ENCODE measurements around the gene HASPIN. TPM values are rescaled to one million over a fixed set of nuclear protein-coding genes. Genes with fewer than 3 reads are reported as not detected.
A peak's percentile ranks its signal among the peaks of the same experiment; 100 is the strongest.

HASPIN gene
- 2.7 TPM for polyA plus RNA-seq
- long read RNA-seq, donor 1, partial matches to known transcripts = 0 of 1 reads
- long read RNA-seq, donor 1, other reads (novel, unspliced or antisense) = 0 of 1 reads
- long read RNA-seq, donor 2, partial matches to known transcripts = 0 of 1 reads
- long read RNA-seq, donor 2, other reads (novel, unspliced or antisense) = 0 of 1 reads
- long read RNA-seq, donor 3 = 0 reads
- long read RNA-seq, donor 4 = 0 reads
- long read RNA-seq, donor 5 = 0 reads
- long read RNA-seq, donor 6, partial matches to known transcripts = 0 of 1 reads
- long read RNA-seq, donor 6, other reads (novel, unspliced or antisense) = 0 of 1 reads
- long read RNA-seq, donor 7 = 0 reads
- long read RNA-seq, donor 8 = 0 reads
- long read RNA-seq, donor 9 = 0 reads
- long read RNA-seq, donor 10, partial matches to known transcripts = 0 of 1 reads
- long read RNA-seq, donor 10, other reads (novel, unspliced or antisense) = 0 of 1 reads
- long read RNA-seq, donor 11, partial matches to known transcripts = 0 of 3 reads
- long read RNA-seq, donor 11, other reads (novel, unspliced or antisense) = 0 of 3 reads

- WGBS (ENCODE audit: insufficient coverage, low lambda C conversion rate) = no CpG with 5 or more reads among the region's 98 CpGs
- Histone ChIP-seq H3K27me3 (ENCODE audit: control insufficient read depth, insufficient read depth, low read length) (no peaks in the 10 kb centered on the region), H3K9me3 (ENCODE audit: control insufficient read depth, low read depth, low read length) (no peaks in the 10 kb centered on the region), H3K36me3 (ENCODE audit: control insufficient read depth, insufficient read depth, low read length) (no peaks in the 10 kb centered on the region), H3K4me1 (ENCODE audit: control insufficient read depth, insufficient read depth, low read length) (peaks cover 33% of the 10 kb centered on the region), H3K27ac (ENCODE audit: low read length) (peak within 1 kb of the TSS; percentile 94), H3K4me3 (ENCODE audit: low read length) (peak within 1 kb of the TSS; percentile 98)
- peak; percentile 84 to 89 for DNase-seq
Observed at GRCh38 chr17:3723556-3724377, at the start of gene HASPIN. Gene HASPIN (plus strand): TSS chr17:3723903. CDS start chr17:3723936, 33 bp downstream.

GRCh38 chr17:3675886-3676285 is 47.8 kb upstream of the HASPIN start:
- Histone ChIP-seq H3K36me3 (ENCODE audit: control insufficient read depth, insufficient read depth, low read length) (peaks cover 2% of the 10 kb centered on the region), H3K4me1 (ENCODE audit: control insufficient read depth, insufficient read depth, low read length) (no peaks in the 10 kb centered on the region), H3K4me3 (ENCODE audit: low read length) (no peak overlapping the region), H3K27ac (ENCODE audit: low read length) (no peak overlapping the region), H3K27me3 (ENCODE audit: control insufficient read depth, insufficient read depth, low read length) (no peaks in the 10 kb centered on the region), H3K9me3 (ENCODE audit: control insufficient read depth, low read depth, low read length) (no peaks in the 10 kb centered on the region)
- no CpG with 5 or more reads among the region's 11 CpGs for WGBS (ENCODE audit: insufficient coverage, low lambda C conversion rate)
- no peak for DNase-seq

GRCh38 chr17:3678095-3678820 is 45.4 kb upstream of the HASPIN start:
- Histone ChIP-seq H3K4me1 (ENCODE audit: control insufficient read depth, insufficient read depth, low read length) (no peaks in the 10 kb centered on the region), H3K9me3 (ENCODE audit: control insufficient read depth, low read depth, low read length) (no peaks in the 10 kb centered on the region), H3K4me3 (ENCODE audit: low read length) (no peak overlapping the region), H3K27me3 (ENCODE audit: control insufficient read depth, insufficient read depth, low read length) (peaks cover 3% of the 10 kb centered on the region), H3K36me3 (ENCODE audit: control insufficient read depth, insufficient read depth, low read length) (no peaks in the 10 kb centered on the region), H3K27ac (ENCODE audit: low read length) (no peak overlapping the region)
- DNase-seq = no peak
- no CpG with 5 or more reads among the region's 16 CpGs for WGBS (ENCODE audit: insufficient coverage, low lambda C conversion rate)

GRCh38 chr17:3678821-3679530 is 44.7 kb upstream of the HASPIN start:
- no peak for DNase-seq

GRCh38 chr17:3679531-3680126 is 44.1 kb upstream of the HASPIN start:
- no peak overlapping the region for H3K27ac ChIP-seq (ENCODE audit: low read length)
- no peaks in the 10 kb centered on the region for H3K4me1 ChIP-seq (ENCODE audit: control insufficient read depth, insufficient read depth, low read length)
- H3K36me3 ChIP-seq (ENCODE audit: control insufficient read depth, insufficient read depth, low read length) = no peaks in the 10 kb centered on the region
- no peaks in the 10 kb centered on the region for H3K9me3 ChIP-seq (ENCODE audit: control insufficient read depth, low read depth, low read length)
- no peak overlapping the region for H3K4me3 ChIP-seq (ENCODE audit: low read length)
- peaks cover 12% of the 10 kb centered on the region for H3K27me3 ChIP-seq (ENCODE audit: control insufficient read depth, insufficient read depth, low read length)
- DNase-seq = no peak
- no CpG with 5 or more reads among the region's 20 CpGs for WGBS (ENCODE audit: insufficient coverage, low lambda C conversion rate)

More at GRCh38 chr17:3678821-3679530, 44.7 kb upstream of the HASPIN start:
- no peaks in the 10 kb centered on the region for H3K9me3 ChIP-seq (ENCODE audit: control insufficient read depth, low read depth, low read length)
- H3K27ac ChIP-seq (ENCODE audit: low read length) = no peak overlapping the region
- no CpG with 5 or more reads among the region's 27 CpGs for WGBS (ENCODE audit: insufficient coverage, low lambda C conversion rate)
- no peak overlapping the region for H3K4me3 ChIP-seq (ENCODE audit: low read length)
- no peaks in the 10 kb centered on the region for H3K36me3 ChIP-seq (ENCODE audit: control insufficient read depth, insufficient read depth, low read length)
- H3K27me3 ChIP-seq (ENCODE audit: control insufficient read depth, insufficient read depth, low read length) = peaks cover 6% of the 10 kb centered on the region
- no peaks in the 10 kb centered on the region for H3K4me1 ChIP-seq (ENCODE audit: control insufficient read depth, insufficient read depth, low read length)

GRCh38 chr17:3681057-3681456 is 42.6 kb upstream of the HASPIN start:
- H3K27me3 ChIP-seq (ENCODE audit: control insufficient read depth, insufficient read depth, low read length) = peaks cover 19% of the 10 kb centered on the region
- no peak overlapping the region for H3K4me3 ChIP-seq (ENCODE audit: low read length)
- no CpG with 5 or more reads among the region's 12 CpGs for WGBS (ENCODE audit: insufficient coverage, low lambda C conversion rate)

GRCh38 chr17:3681565-3681964 is 42.1 kb upstream of the HASPIN start:
- Histone ChIP-seq H3K36me3 (ENCODE audit: control insufficient read depth, insufficient read depth, low read length) (no peaks in the 10 kb centered on the region), H3K4me1 (ENCODE audit: control insufficient read depth, insufficient read depth, low read length) (no peaks in the 10 kb centered on the region), H3K9me3 (ENCODE audit: control insufficient read depth, low read depth, low read length) (no peaks in the 10 kb centered on the region), H3K4me3 (ENCODE audit: low read length) (no peak overlapping the region), H3K27me3 (ENCODE audit: control insufficient read depth, insufficient read depth, low read length) (peaks cover 19% of the 10 kb centered on the region), H3K27ac (ENCODE audit: low read length) (no peak overlapping the region)
- no CpG with 5 or more reads among the region's 20 CpGs for WGBS (ENCODE audit: insufficient coverage, low lambda C conversion rate)
- DNase-seq = no peak

More at GRCh38 chr17:3681057-3681456, 42.6 kb upstream of the HASPIN start:
- DNase-seq = no peak
- Histone ChIP-seq H3K36me3 (ENCODE audit: control insufficient read depth, insufficient read depth, low read length) (no peaks in the 10 kb centered on the region), H3K9me3 (ENCODE audit: control insufficient read depth, low read depth, low read length) (no peaks in the 10 kb centered on the region), H3K4me1 (ENCODE audit: control insufficient read depth, insufficient read depth, low read length) (no peaks in the 10 kb centered on the region), H3K27ac (ENCODE audit: low read length) (no peak overlapping the region)

GRCh38 chr17:3682033-3682432 is 41.7 kb upstream of the HASPIN start:
- H3K27me3 ChIP-seq (ENCODE audit: control insufficient read depth, insufficient read depth, low read length) = peaks cover 19% of the 10 kb centered on the region
- H3K9me3 ChIP-seq (ENCODE audit: control insufficient read depth, low read depth, low read length) = no peaks in the 10 kb centered on the region
- no CpG with 5 or more reads among the region's 12 CpGs for WGBS (ENCODE audit: insufficient coverage, low lambda C conversion rate)
- no peak overlapping the region for H3K27ac ChIP-seq (ENCODE audit: low read length)
- no peaks in the 10 kb centered on the region for H3K36me3 ChIP-seq (ENCODE audit: control insufficient read depth, insufficient read depth, low read length)
- DNase-seq = no peak
- H3K4me1 ChIP-seq (ENCODE audit: control insufficient read depth, insufficient read depth, low read length) = no peaks in the 10 kb centered on the region
- H3K4me3 ChIP-seq (ENCODE audit: low read length) = no peak overlapping the region

GRCh38 chr17:3683054-3683511 is 40.6 kb upstream of the HASPIN start:
- DNase-seq = no peak

More at GRCh38 chr17:3683054-3683511, 40.6 kb upstream of the HASPIN start:
- Histone ChIP-seq H3K9me3 (ENCODE audit: control insufficient read depth, low read depth, low read length) (no peaks in the 10 kb centered on the region), H3K27ac (ENCODE audit: low read length) (no peak overlapping the region), H3K4me1 (ENCODE audit: control insufficient read depth, insufficient read depth, low read length) (no peaks in the 10 kb centered on the region), H3K27me3 (ENCODE audit: control insufficient read depth, insufficient read depth, low read length) (peaks cover 19% of the 10 kb centered on the region), H3K4me3 (ENCODE audit: low read length) (no peak overlapping the region), H3K36me3 (ENCODE audit: control insufficient read depth, insufficient read depth, low read length) (no peaks in the 10 kb centered on the region)
- no CpG with 5 or more reads among the region's 10 CpGs for WGBS (ENCODE audit: insufficient coverage, low lambda C conversion rate)

Measured in large intestine (tissue), 12 donors.